Stimulated activated naive CD8-positive, alpha-beta T cell treated with anti-CD3 and anti-CD28 coated beads, Interleukin-15, Interleukin-2, amounts not matched to agents 100 ng/mL and 50 ng/mL, for 24 hours (primary cell): ENCODE measurements around the gene LMTK2.
A peak's percentile ranks its signal among the peaks of the same experiment; 100 is the strongest.
"Not testable (repeated sequence)": the region's sequence is repeated elsewhere in the genome, so short reads cannot be mapped to it uniquely, and the experiment has no call there.

Source experiments
- H3K27ac Mint-ChIP-seq: one replicate; pipeline ENCODE4 v1.8.0; 2021; ENCODE audit warnings: mild to moderate bottlenecking, mixed read lengths
- H3K27me3 Mint-ChIP-seq: one replicate; pipeline ENCODE4 v1.8.0; 2021; ENCODE audit warnings: mixed read lengths
- H3K36me3 Mint-ChIP-seq: one replicate; pipeline ENCODE4 v1.8.0; 2021; ENCODE audit warnings: low read depth, mixed read lengths
- H3K4me1 Mint-ChIP-seq: one replicate; pipeline ENCODE4 v1.8.0; 2021; ENCODE audit warnings: low read depth, mixed read lengths
- H3K4me3 Mint-ChIP-seq: one replicate; pipeline ENCODE4 v1.8.0; 2021; ENCODE audit warnings: mild to moderate bottlenecking, mixed read lengths
- H3K9me3 Mint-ChIP-seq: one replicate; pipeline ENCODE4 v1.8.0; 2021; ENCODE audit warnings: mixed read lengths

LMTK2 gene

DNA sequence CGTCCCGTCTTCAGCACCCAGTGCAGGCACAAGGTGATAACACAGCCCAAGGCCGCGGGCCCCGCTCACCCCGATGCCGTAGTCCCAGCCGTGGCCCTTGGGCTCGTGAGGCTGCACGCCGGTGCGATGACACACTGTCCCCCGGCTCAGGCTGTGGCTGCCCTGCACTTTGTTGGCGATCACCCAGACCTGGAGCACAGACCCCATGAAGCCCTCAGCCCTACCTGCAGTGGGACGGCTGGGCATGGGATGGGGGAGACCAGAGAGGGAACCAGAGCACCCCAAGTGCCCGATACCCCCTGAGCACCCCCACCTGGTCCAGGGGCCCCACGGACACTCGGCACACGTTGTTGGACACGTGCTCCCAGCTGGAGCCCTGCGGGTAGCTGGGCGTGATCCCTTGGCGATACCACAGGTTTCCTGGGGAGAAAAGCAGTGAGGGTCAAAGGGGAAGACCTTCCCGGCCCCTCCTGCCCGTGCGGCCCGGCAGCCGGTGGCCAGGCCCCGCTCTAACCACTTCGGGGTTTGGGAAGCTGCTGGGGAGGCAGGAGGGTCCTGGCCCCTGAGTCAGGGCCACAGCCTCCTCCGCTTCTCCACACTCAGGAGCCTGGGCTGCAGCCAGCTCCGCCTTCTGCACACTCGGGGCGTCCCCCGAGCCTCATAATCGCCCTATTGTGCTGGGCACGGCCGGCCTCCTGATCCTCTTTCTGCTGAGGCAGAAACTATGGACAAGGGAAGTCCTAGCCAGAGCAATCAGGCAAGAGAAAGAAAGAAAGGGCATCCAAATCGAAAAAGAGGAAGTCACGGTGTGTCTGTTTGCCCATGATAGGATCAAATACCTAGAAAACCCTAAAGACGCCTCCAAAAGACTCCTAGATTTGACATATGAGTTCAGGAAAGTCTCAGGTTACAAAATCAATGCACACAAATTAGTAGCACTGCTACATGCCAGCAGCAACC is 111.2 kb downstream of the LMTK2 start:
- Mint-ChIP-seq H3K36me3 (peaks cover 10% of the 10 kb centered on the region), H3K4me1 (peaks cover 15% of the 10 kb centered on the region), H3K27me3 (no peaks in the 10 kb centered on the region), H3K9me3 (no peaks in the 10 kb centered on the region), H3K4me3 (no peak overlapping the region), H3K27ac (peak overlapping the region; percentile 38)

GRCh38 chr7:98219382-98219781 is 112.7 kb downstream of the LMTK2 start:
- H3K4me1 Mint-ChIP-seq: peaks cover 15% of the 10 kb centered on the region
- not testable (repeated sequence) for H3K9me3 Mint-ChIP-seq, H3K27ac Mint-ChIP-seq, H3K27me3 Mint-ChIP-seq, H3K4me3 Mint-ChIP-seq, H3K36me3 Mint-ChIP-seq

GRCh38 chr7:98221611-98222532 is 115.2 kb downstream of the LMTK2 start:
- H3K27me3 Mint-ChIP-seq: no peaks in the 10 kb centered on the region
- peaks cover 22% of the 10 kb centered on the region for H3K36me3 Mint-ChIP-seq
- H3K27ac Mint-ChIP-seq: no peak overlapping the region
- no peak overlapping the region for H3K4me3 Mint-ChIP-seq
- H3K4me1 Mint-ChIP-seq: peaks cover 15% of the 10 kb centered on the region
- H3K9me3 Mint-ChIP-seq: no peaks in the 10 kb centered on the region

GRCh38 chr7:98222533-98223195 is 116.0 kb downstream of the LMTK2 start:
- peaks cover 26% of the 10 kb centered on the region for H3K36me3 Mint-ChIP-seq
- peaks cover 15% of the 10 kb centered on the region for H3K4me1 Mint-ChIP-seq
- no peaks in the 10 kb centered on the region for H3K9me3 Mint-ChIP-seq
- no peaks in the 10 kb centered on the region for H3K27me3 Mint-ChIP-seq
- no peak overlapping the region for H3K27ac Mint-ChIP-seq
- H3K4me3 Mint-ChIP-seq: no peak overlapping the region

DNA sequence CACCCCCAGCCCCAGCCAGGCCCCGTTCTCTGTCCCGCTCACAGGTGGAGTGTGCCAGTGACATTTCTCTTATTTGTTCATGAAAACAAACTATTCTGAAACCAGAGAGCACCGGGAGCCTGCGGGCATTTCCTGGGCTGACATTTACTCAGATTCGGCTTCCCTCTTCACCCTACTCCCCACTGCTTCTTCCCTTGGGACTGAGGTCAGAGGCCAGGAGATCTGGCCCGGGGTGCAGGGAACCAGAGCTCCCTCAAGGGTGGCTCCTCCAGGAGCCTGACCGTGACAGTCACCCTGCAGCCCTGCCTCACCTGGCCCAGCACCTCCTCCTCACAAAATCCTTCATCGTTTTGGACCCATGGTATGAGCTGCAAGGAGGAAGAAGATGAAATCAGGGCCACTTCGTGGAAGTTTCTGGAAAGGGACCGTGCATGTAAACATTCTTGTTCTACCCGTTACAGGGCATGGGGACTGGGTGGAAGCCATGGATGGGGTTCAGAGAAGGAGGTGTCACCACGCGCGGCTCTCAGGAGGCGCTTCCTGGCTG is 116.8 kb downstream of the LMTK2 start:
- Mint-ChIP-seq H3K9me3 (no peaks in the 10 kb centered on the region), H3K27ac (no peak overlapping the region), H3K27me3 (no peaks in the 10 kb centered on the region), H3K4me3 (no peak overlapping the region), H3K36me3 (peaks cover 26% of the 10 kb centered on the region), H3K4me1 (peaks cover 11% of the 10 kb centered on the region)

DNA sequence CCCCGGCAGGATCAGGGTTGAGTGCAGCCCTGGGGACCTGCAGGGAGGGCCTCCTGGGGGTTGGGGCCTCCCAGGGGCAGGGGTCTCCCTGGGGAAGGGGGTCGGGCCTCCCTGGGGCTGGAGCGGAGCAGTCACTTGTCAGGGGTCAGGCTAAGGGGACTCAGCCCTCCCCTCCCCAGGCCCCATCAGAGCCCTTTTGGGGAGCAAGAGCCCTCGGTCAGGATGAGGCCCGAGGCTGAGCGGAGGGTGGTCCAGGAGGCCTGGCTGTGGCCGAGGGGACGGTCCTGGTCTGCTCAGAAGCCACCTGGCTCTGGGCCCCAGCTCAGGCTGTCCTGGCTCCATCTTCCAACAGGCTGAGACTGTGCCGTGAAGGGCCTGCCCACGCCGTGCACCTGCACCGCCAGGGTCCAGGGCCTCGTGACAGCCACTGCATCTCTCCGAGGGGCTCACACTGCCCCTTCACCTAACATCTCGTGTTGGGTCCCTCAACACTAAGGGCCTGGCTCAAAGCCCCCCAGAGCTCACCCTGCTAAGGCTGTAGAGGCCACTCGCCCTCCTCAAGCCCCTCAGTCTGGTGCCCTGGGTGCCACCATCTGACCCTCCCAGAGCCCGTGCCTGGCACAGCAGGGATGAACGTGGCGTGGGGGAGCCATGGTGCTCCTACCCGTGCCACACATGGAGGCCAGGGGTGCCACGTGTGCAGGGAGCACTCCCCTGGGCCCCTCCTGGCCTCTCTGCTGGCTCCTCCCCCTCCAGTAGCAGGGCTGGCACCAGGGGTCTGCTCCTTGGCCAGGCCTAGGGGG is 117.4 kb downstream of the LMTK2 start:
- H3K4me3 Mint-ChIP-seq: no peak overlapping the region
- H3K9me3 Mint-ChIP-seq: no peaks in the 10 kb centered on the region
- no peaks in the 10 kb centered on the region for H3K27me3 Mint-ChIP-seq
- peaks cover 24% of the 10 kb centered on the region for H3K36me3 Mint-ChIP-seq
- H3K4me1 Mint-ChIP-seq: peaks cover 5% of the 10 kb centered on the region
- H3K27ac Mint-ChIP-seq: no peak overlapping the region

DNA sequence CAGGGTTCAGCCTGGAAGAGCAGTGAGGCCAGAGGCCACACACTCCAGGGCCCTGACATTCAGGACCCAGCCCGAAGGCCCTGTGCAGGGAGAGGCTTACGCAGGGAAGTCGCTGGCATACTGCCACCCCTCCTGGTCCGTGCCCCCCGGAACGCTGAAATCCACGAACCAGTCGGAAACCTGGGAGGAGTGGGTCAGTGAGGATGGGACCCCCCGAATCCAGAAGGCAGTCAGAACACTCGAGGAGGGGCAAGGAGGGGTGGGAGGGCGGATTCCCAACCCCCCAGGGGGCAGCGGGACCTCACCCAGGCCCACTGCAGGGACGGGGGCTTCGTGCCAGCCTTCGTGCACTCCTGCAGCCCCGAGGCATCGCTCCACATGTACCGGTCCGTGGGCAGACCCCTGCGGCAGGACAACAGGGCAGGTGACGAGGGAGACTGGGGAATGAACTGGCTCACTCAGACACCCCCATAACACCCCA is 118.1 kb downstream of the LMTK2 start:
- Mint-ChIP-seq H3K4me3 (no peak overlapping the region), H3K36me3 (peaks cover 18% of the 10 kb centered on the region), H3K4me1 (no peaks in the 10 kb centered on the region), H3K9me3 (no peaks in the 10 kb centered on the region), H3K27me3 (no peaks in the 10 kb centered on the region), H3K27ac (no peak overlapping the region)

DNA sequence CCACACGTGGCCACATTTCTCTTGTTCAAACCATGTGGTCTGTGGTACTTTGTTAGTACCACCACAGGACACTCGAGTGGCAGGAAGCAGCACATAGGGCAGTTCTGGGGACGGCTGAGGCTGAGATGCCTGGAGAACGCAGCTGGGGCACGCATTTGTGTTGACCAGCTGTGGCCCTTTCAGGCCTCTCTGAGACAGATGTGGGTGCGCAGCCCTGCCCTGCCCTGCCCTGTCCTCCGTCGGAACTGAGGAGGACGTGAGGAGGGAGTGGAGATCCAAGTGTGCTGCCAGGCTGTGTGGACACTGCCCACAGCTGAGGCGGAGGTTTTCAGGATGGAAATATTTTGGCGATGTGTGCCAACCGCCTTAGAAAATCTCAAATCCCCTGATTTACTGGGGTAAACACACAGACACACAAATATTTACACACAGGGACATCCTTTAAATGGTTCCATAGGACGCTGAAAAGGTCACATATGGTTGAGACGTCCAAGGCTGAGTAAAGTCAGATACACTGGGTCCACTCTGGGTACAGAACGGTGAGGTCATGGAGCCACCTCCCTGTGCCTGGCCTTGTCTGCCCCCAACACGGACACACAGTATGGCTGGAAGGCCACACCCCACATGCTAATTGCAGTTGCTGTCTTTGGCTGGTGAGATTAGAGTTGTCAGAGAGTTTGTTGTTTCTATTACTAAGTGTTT is 119.4 kb downstream of the LMTK2 start:
- Mint-ChIP-seq H3K36me3 (peaks cover 20% of the 10 kb centered on the region), H3K27ac (no peak overlapping the region), H3K4me1 (no peaks in the 10 kb centered on the region)

GRCh38 chr7:98227939-98228338 is 121.3 kb downstream of the LMTK2 start:
- no peak overlapping the region for H3K4me3 Mint-ChIP-seq
- no peaks in the 10 kb centered on the region for H3K4me1 Mint-ChIP-seq
- peaks cover 20% of the 10 kb centered on the region for H3K36me3 Mint-ChIP-seq
- H3K27ac Mint-ChIP-seq: no peak overlapping the region
- no peaks in the 10 kb centered on the region for H3K27me3 Mint-ChIP-seq
- no peaks in the 10 kb centered on the region for H3K9me3 Mint-ChIP-seq

More for the DNA sequence above, 119.4 kb downstream of the LMTK2 start:
- Mint-ChIP-seq H3K27me3 (no peaks in the 10 kb centered on the region), H3K4me3 (no peak overlapping the region), H3K9me3 (no peaks in the 10 kb centered on the region)

GRCh38 chr7:98228801-98229200 is 122.1 kb downstream of the LMTK2 start:
- H3K9me3 Mint-ChIP-seq: no peaks in the 10 kb centered on the region
- H3K27ac Mint-ChIP-seq: no peak overlapping the region
- no peaks in the 10 kb centered on the region for H3K4me1 Mint-ChIP-seq
- no peaks in the 10 kb centered on the region for H3K27me3 Mint-ChIP-seq
- H3K36me3 Mint-ChIP-seq: peaks cover 20% of the 10 kb centered on the region
- no peak overlapping the region for H3K4me3 Mint-ChIP-seq

- Mint-ChIP-seq H3K9me3 (no peaks in the 10 kb centered on the region), H3K27me3 (no peaks in the 10 kb centered on the region), H3K36me3 (peaks cover 22% of the 10 kb centered on the region), H3K4me3 (no peak overlapping the region), H3K4me1 (no peaks in the 10 kb centered on the region), H3K27ac (no peak overlapping the region)
These were observed 122.8 kb downstream of the LMTK2 start for GRCh38 chr7:98229441-98229840.

DNA sequence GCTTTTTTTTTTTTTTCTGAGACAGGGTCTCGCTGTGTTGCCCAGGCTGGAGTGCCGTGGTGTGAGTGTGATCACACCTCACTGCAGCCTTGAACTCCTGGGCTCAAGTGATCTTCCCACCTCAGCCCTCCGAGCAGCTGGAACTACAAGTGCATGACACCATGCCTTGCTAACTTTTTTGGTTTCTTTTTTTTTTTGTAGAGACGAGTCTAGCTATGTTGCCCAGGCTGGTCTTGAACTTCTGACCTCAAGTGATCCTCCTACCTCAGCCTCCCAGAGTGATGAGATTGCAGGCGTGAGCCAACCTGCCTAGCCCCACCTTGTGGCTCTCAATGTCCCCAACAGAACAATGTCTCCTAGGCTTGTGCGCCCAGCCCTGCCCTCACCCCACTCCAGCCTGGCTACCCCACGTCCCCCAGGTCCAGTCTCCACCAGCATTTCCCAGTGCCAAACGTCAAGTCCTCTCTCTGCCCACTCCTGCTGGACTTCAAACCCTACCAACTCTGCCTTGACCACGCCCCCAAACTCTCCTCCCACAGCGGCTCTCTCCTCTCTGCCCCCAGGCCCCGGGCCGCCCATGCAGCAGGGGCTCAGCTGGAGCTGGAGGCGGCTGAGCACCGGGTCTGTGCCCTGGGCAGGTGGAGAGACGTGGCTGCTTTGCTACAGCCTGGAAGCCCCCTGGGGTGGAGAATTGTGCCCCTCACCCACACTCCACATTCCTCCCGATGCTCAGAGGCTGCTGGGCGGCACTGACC is 123.5 kb downstream of the LMTK2 start:
- Mint-ChIP-seq H3K27ac (no peak overlapping the region), H3K4me1 (no peaks in the 10 kb centered on the region), H3K9me3 (no peaks in the 10 kb centered on the region), H3K4me3 (no peak overlapping the region), H3K27me3 (no peaks in the 10 kb centered on the region), H3K36me3 (peaks cover 23% of the 10 kb centered on the region)
